Measurements from ENCODE around the gene UBR7. TPM values are rescaled to one million over a fixed set of nuclear protein-coding genes. Genes with fewer than 3 reads are reported as not detected.
"Not testable (repeated sequence)": the region's sequence is repeated elsewhere in the genome, so short reads cannot be mapped to it uniquely, and the experiment has no call there.

The UBR7 gene
- total RNA-seq, 4 donors from 2014 or later = 12.0 to 23.0 (median 18.0) TPM

- no peak for TF ChIP-seq CTCF (IDR thresholded peaks at IDR 0.05)
- DNase-seq (ENCODE audit: low spot score) (no peak), ATAC-seq (ENCODE audit: low FRiP score) (no peak)
Observed at GRCh38 chr14:93230539-93230938, 23.5 kb downstream of the UBR7 start.

- no peak for TF ChIP-seq CTCF (IDR thresholded peaks at IDR 0.05)
- no peak for DNase-seq (ENCODE audit: low spot score)
- peak; percentile 38 for ATAC-seq (ENCODE audit: low FRiP score)
Observed at GRCh38 chr14:93231129-93231979, 24.3 kb downstream of the UBR7 start.

- no peak for ATAC-seq (ENCODE audit: low FRiP score)
- TF ChIP-seq CTCF (IDR thresholded peaks at IDR 0.05) = no peak
- no peak for DNase-seq (ENCODE audit: low spot score)
Observed at GRCh38 chr14:93232159-93232558, 25.1 kb downstream of the UBR7 start.

- not testable (repeated sequence) for DNase-seq (ENCODE audit: low spot score); ATAC-seq (ENCODE audit: low FRiP score)
Observed at GRCh38 chr14:93233078-93233477, 26.0 kb downstream of the UBR7 start.

- ATAC-seq (ENCODE audit: low FRiP score) (no peak), DNase-seq (ENCODE audit: low spot score) (no peak)
- no peak for TF ChIP-seq CTCF (IDR thresholded peaks at IDR 0.05)
Observed at GRCh38 chr14:93234798-93235197, 27.7 kb downstream of the UBR7 start.

- TF ChIP-seq CTCF (IDR thresholded peaks at IDR 0.05) = no peak
- ATAC-seq (ENCODE audit: low FRiP score) (no peak), DNase-seq (ENCODE audit: low spot score) (no peak)
Observed at GRCh38 chr14:93239869-93240677, 33.0 kb downstream of the UBR7 start.

- ATAC-seq (ENCODE audit: low FRiP score) (no peak), DNase-seq (ENCODE audit: low spot score) (no peak)
- TF ChIP-seq CTCF (IDR thresholded peaks at IDR 0.05) = no peak
Observed at GRCh38 chr14:93240678-93241000, 33.6 kb downstream of the UBR7 start.

Data from omental fat pad (tissue), 4 donors.